Ovary (tissue), 9 donors: Measurements from ENCODE around the gene EPB41L4B. TPM values are rescaled to one million over a fixed set of nuclear protein-coding genes. Genes with fewer than 3 reads are reported as not detected.

ENCODE experiments used
- DNase-seq, 5 donors: peaks; one replicate each; pipeline ENCODE4 v3.0.0-alpha.2; 2019 to 2020
- H3K27ac ChIP-seq, 2 donors: fragments of 200-600 bp; one replicate each; pipeline versions ENCODE4 v1.5.1 to v1.8.0; 2019 to 2022
- H3K27me3 ChIP-seq: fragments of 200-600 bp; one replicate; pipeline ENCODE4 v1.8.0; 2022
- H3K36me3 ChIP-seq: fragments of 200-600 bp; sonication (generic); one replicate; pipeline ENCODE4 v1.5.1; 2019
- H3K4me1 ChIP-seq: one replicate; pipeline ENCODE4 v1.8.1; 2013; ENCODE audit warnings: mild to moderate bottlenecking, moderate library complexity; ENCODE audit not compliant: insufficient read depth
- H3K4me3 ChIP-seq: fragments of 200-600 bp; sonication (generic); one replicate; pipeline ENCODE4 v1.5.1; 2017
- H3K9me3 ChIP-seq, 2 donors: fragments of 200-600 bp in 1 of 2; sonication (generic) in 1 of 2; one replicate each; pipeline versions ENCODE4 v1.5.1 to v1.8.1; 2013 to 2019; ENCODE audit warnings: mild to moderate bottlenecking in 1 of 2, moderate library complexity in 1 of 2
- CTCF ChIP-seq, 3 donors: fragments of 450-650 bp in 2 of 3; fragments of 200-600 bp in 1 of 3; IDR thresholded peaks; one replicate each; pipeline versions ENCODE4 v1.5.1 to v1.8.0; 2016 to 2022; ENCODE audit warnings: antibody characterized with exemption in 3 of 3, mild to moderate bottlenecking in 1 of 3
- EP300 ChIP-seq: sonication (generic); formaldehyde crosslinking; IDR thresholded peaks from one replicate; pipeline ENCODE4 v1.6.1; 2017; ENCODE audit warnings: antibody characterized with exemption
- POLR2A ChIP-seq: fragments of 450-650 bp; IDR thresholded peaks from one replicate; pipeline ENCODE4 v1.6.1; 2017; ENCODE audit warnings: antibody characterized with exemption, mild to moderate bottlenecking, moderate library complexity
- whole genome bisulfite sequencing, 3 donors: extraction: QIAGEN DNeasy Blood & Tissue Kit in 1 of 3; methylation state at CpG; one replicate each; pipeline versions ENCODE4 v1.1.5 to v1.1.7; 2013 to 2017; 5-methylcytosine and 5-hydroxymethylcytosine counted together
- intact Hi-C, 4 donors: fragments of 100-400 bp; cut with DNase I; formaldehyde crosslinking; loops; one replicate each; pipeline versions ENCODE4 v1.11.0 to v1.15.1; 2022 to 2023
- polyA plus RNA-seq, 2 donors: library from polyadenylated mRNA; stranded (reverse); fragments of 200-250 nt in 1 of 2; fragments of 350-450 nt in 1 of 2; fragmentation: Illumina TruSeq in 1 of 2; extraction: RNeasy Lipid Tissue Mini Kit (QIAGEN cat#74804) in 1 of 2; gene quantifications; one replicate each; pipeline ENCODE4 v1.2.3, GENCODE V29; 2013 to 2014
- total RNA-seq, 7 donors: library from RNA; depleted of rRNA in 2 of 7; stranded (reverse); fragments of >200 nt in 2 of 7; fragmentation: NEBNext Ultra II Directional in 3 of 7; extraction: Animal tissue kit (Norgen Biotek cat#: 25700) in 3 of 7; gene quantifications; one replicate each; pipeline versions ENCODE4 v1.1.0 to v1.2.4, GENCODE V29; 2016 to 2023
- donor health status: DM: no; HTN: no; CAD: no; lungs with moderate emphysema.
- donor health status: DM: no; HTN: no; CAD: no.
- donor health status: Bipolar disorder and iron deficiency.
- donor health status: DM: yes; HTN: yes; CAD: no.
- donor health status: DM: no; HTN: no; CAD: no.
- donor health status: DM: yes; HTN: yes; CAD: no.

EPB41L4B gene
- total and polyA plus RNA-seq, 9 donors: 8.3 to 34.3 (median 14.0) TPM

GRCh38 chr9:109248133-109248581, 72.7 kb downstream of the EPB41L4B start:
- Histone ChIP-seq H3K36me3 (no peaks in the 10 kb centered on the region), H3K27me3 (no peaks in the 10 kb centered on the region), H3K9me3 (no peaks in the 10 kb centered on the region), H3K4me3 (no peak overlapping the region), H3K27ac (peak overlapping the region in 1 of 2 donors; percentile 43), H3K4me1 (peaks cover 24% of the 10 kb centered on the region)
- peak in 1 of 5 donors; percentile 36 for DNase-seq
- intact Hi-C loops: loop anchor here in 2 of 4 donors (5.0 to 10.0 kb wide), 2 partner anchors 69 to 77 kb away; partner anchors contain the start of gene EPB41L4B (in 1 of the 2)
- 67 to 76% (median 70%) methylated on average over 7 of the region's 7 CpGs for whole genome bisulfite sequencing, 3 donors
- no peak for TF ChIP-seq CTCF (IDR thresholded peaks at IDR 0.05)
- TF ChIP-seq EP300: no peak
- TF ChIP-seq POLR2A: no peak

- Histone ChIP-seq H3K27me3 (no peaks in the 10 kb centered on the region), H3K27ac (no peak overlapping the region), H3K9me3 (no peaks in the 10 kb centered on the region), H3K4me3 (no peak overlapping the region), H3K36me3 (no peaks in the 10 kb centered on the region), H3K4me1 (peaks cover 23% of the 10 kb centered on the region)
- intact Hi-C loops: loop anchor here in 2 of 4 donors (5.0 to 10.0 kb wide), 2 partner anchors 70 to 78 kb away; partner anchors contain the start of gene EPB41L4B (in 1 of the 2)
- no peak for DNase-seq
- no peak for TF ChIP-seq EP300
- no peak for TF ChIP-seq CTCF (IDR thresholded peaks at IDR 0.05)
- TF ChIP-seq POLR2A: no peak
These were observed 73.6 kb downstream of the EPB41L4B start for GRCh38 chr9:109247228-109247627.

- DNase-seq: no peak
- TF ChIP-seq POLR2A (no peak), EP300 (no peak), CTCF (IDR thresholded peaks at IDR 0.05) (no peak)
- Histone ChIP-seq H3K36me3 (no peaks in the 10 kb centered on the region), H3K9me3 (no peaks in the 10 kb centered on the region), H3K27me3 (no peaks in the 10 kb centered on the region), H3K4me3 (no peak overlapping the region), H3K4me1 (peaks cover 19% of the 10 kb centered on the region), H3K27ac (no peak overlapping the region)
- WGBS, 3 donors: 88 to 93% (median 91%) methylated on average over 6 of the region's 6 CpGs
- intact Hi-C loops: loop anchor here in 2 of 4 donors (5.0 to 10.0 kb wide), 2 partner anchors 71 to 78 kb away; partner anchors contain the start of gene EPB41L4B (in 1 of the 2)
These were observed 74.3 kb downstream of the EPB41L4B start for GRCh38 chr9:109246533-109246932.

- no peaks in the 10 kb centered on the region for H3K27me3 ChIP-seq
- peak overlapping the region in 1 of 2 donors; percentile 73 for H3K27ac ChIP-seq
- WGBS, 3 donors: 77 to 86% (median 80%) methylated on average over 6 of the region's 6 CpGs
- H3K4me1 ChIP-seq: peaks cover 13% of the 10 kb centered on the region
- H3K36me3 ChIP-seq: no peaks in the 10 kb centered on the region
- H3K4me3 ChIP-seq: no peak overlapping the region
- TF ChIP-seq EP300 (no peak), CTCF (IDR thresholded peaks at IDR 0.05) (no peak), POLR2A (no peak)
- no peak for DNase-seq
- no peaks in the 10 kb centered on the region for H3K9me3 ChIP-seq
- intact Hi-C loops: loop anchor here in 2 of 4 donors (5.0 to 10.0 kb wide), 2 partner anchors 72 to 79 kb away; partner anchors contain the start of gene EPB41L4B (in 1 of the 2)
These were observed 75.5 kb downstream of the EPB41L4B start for GRCh38 chr9:109245310-109245897.
